Measurements from ENCODE around the gene LRRC47.

- TF ChIP-seq, protein P1, sequence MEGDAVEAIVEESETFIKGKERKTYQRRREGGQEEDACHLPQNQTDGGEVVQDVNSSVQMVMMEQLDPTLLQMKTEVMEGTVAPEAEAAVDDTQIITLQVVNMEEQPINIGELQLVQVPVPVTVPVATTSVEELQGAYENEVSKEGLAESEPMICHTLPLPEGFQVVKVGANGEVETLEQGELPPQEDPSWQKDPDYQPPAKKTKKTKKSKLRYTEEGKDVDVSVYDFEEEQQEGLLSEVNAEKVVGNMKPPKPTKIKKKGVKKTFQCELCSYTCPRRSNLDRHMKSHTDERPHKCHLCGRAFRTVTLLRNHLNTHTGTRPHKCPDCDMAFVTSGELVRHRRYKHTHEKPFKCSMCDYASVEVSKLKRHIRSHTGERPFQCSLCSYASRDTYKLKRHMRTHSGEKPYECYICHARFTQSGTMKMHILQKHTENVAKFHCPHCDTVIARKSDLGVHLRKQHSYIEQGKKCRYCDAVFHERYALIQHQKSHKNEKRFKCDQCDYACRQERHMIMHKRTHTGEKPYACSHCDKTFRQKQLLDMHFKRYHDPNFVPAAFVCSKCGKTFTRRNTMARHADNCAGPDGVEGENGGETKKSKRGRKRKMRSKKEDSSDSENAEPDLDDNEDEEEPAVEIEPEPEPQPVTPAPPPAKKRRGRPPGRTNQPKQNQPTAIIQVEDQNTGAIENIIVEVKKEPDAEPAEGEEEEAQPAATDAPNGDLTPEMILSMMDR (IDR thresholded peaks at IDR 0.05; ENCODE audit: insufficient read depth, low read length): no peak
- no peak for TF ChIP-seq POLR2AphosphoS5 (IDR thresholded peaks at IDR 0.05; ENCODE audit: low read depth)
- no peak for TF ChIP-seq SPI1 (IDR thresholded peaks at IDR 0.05; ENCODE audit: borderline replicate concordance, low read depth)
- no peak for TF ChIP-seq REST (IDR thresholded peaks at IDR 0.05; ENCODE audit: insufficient replicate concordance, low read depth)
- TF ChIP-seq GABPA (IDR thresholded peaks at IDR 0.05; ENCODE audit: low read depth): no peak
These were observed 50.5 kb downstream of the LRRC47 start for GRCh38 chr1:3745590-3746381.

Data from HL-60 (cell line).